ENCODE data around the gene RTEL1.
"Not testable (repeated sequence)": the region's sequence is repeated elsewhere in the genome, so short reads cannot be mapped to it uniquely, and the experiment has no call there.

Gene RTEL1

DNA sequence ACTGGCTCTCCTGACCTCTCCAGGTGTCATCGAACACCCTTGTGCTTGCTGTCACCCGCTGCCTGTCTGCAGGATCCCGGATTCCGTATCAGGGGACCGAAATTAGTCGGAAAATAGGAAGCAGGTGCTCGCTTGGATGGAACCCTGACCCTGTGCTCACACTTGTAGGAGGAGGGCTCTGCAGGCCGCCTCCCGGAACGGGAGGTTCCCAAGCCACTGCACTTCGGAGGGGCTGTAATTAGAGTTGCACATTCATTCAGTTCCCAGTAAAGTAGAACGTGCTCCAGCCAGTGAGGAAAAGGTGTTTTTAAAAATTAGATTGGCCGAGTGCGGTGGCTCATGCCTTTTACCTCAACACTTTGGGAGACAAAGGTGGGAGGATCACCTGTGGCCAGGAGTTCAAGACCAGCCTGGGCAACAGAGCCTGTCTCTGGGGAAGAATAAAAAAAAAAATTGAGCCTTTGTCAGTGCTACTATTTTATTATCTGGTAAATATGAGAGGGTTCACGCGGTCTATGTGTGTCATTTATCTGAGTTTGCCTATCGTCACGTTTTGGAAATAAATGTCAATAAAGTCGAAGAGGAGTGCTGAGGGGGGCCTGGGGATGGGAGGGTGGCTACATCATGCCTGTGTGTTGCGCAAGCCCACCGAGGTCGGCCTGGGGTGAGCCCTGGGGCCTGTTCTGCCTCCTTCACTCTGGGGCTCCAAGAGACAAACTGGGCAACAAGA lies 29.7 kb upstream of the RTEL1 start:
- peak; percentile 52 to 59 for DNase-seq (ENCODE audit: low read depth in 2 of 2)

DNA sequence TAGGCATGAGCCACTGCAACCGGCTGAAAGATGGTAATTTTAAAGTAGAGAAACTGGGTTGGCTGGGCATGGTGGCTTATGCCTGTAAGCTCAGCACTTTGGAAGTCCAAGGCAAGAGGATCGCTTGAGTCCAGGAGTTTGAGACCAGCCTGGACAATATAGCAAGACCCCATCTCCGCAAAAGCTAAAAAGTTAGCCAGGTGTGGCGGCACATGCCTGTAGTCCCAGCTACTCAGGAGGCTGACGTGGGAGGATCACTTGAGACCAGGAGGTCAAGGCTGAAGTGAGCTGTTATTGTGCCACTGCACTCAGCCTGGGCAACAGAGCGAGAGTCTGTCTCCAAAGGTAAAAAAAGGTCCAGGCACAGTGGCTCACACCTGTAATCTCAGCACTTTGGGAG lies 27.2 kb upstream of the RTEL1 start:
- not testable (repeated sequence) for DNase-seq (ENCODE audit: low read depth in 2 of 2)

DNA sequence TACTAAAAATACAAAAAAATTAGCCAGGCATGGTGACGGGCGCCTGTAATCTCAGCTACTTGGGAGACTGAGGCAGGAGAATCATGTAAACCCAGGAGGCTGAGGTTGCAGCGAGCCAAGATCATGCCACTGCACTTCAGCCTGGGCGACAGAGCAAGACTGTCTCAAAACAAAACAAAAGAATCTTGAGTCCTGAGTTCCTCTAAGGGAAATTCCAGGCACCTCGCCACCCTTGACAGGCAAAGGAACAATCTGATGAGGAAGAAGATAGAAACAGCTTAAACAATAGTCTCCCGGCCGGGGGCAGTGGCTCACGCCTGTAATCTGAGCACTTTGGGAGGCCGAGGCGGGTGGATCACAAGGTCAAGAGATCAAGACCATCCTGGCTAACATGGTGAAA lies 26.7 kb upstream of the RTEL1 start:
- not testable (repeated sequence) for DNase-seq (ENCODE audit: low read depth in 2 of 2)

DNA sequence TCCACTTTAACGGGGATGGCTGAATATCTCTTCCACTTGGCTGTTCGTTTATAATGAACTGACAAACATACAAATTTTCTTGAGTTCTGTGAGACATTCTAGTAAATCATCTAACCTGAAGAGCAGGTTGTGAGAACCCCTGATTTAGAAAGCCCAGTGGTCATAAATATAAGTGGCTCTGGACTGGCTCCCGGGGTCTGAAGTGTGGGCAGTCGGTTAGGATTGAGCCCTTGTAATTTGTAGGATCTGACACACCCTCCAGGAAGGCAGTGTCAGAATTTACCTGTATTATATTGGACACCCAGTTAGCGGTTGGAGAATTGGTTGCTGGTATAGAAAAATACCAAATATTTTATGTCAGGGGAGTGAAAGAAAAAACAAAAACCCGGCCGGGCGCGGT lies 24.4 kb upstream of the RTEL1 start:
- no peak for DNase-seq (ENCODE audit: low read depth in 2 of 2)

DNA sequence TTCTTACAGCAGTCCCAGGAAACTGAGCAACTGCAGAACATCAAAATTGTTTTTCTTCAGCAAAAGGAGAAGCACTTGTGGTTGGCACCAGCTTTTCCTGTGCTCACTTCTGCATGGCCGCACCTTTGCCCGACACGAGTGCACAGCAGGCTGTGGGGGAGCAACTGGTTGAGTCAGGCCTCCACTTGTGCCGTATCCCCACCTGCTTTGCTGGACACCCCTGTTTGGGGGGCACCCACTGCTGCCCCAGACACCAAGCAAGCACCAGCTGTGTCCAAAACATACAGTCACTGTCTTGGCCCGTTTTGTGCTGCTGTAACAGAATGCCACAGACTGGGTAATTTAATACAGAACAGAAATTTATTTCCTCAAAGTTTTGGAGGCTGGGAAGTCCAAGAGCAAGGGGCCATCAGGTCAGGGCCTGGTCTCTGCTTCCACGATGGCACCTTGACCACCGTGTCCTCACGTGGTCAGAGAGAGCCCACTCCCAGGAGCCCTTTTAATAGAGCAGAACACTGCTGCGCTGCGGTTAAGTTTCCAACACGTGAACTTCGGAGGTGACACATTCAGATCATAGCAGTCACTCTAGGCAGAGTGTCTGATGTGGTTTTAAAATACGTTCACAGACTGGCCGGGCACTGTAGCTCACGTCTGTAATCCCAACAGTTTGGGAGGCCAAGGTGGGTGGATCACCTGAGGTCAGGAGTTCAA lies 22.5 kb upstream of the RTEL1 start:
- peak; percentile 32 to 56 for DNase-seq (ENCODE audit: low read depth in 2 of 2)

DNA sequence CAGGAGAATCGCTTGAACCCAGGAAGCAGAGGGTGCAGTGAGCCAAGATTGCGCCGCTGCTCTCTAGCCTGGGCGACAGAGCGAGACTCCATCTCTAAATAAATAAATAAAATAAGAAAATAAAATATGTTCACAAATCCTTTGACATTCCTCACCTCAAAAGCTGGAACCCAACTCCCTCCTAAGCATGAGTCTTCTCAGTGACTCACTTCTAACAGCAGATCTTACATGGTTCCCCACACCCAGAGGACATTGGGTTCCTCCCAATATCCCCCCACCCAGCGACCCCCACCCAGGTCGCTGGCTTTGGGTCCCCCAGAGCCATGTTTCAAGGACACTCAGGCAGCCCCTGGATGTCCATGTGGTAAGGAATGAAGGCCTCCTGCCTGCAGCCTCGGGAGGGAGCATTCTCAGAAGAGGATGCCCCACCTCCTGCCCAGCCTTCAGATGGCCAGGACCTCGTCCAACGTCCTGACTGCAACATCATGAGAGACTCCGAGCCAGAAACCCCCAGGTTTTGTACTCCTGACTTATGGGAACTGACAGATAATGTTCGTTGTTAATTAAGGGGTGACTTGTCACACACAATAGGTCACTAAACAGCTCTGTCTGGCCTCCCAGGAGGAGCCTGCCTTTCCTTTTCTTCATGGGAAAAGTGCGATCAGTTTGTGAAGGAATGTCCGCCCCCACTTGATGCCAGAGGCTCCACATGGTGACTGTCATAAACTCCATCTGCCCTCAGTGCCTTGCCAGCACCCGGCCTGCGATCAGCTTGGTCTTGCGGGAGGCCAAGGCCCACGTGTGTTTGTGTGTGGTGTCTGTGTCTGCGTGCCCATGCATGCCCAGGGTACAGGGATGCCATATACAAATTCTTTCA lies 21.1 kb upstream of the RTEL1 start:
- no peak for DNase-seq (ENCODE audit: low read depth in 2 of 2)

DNA sequence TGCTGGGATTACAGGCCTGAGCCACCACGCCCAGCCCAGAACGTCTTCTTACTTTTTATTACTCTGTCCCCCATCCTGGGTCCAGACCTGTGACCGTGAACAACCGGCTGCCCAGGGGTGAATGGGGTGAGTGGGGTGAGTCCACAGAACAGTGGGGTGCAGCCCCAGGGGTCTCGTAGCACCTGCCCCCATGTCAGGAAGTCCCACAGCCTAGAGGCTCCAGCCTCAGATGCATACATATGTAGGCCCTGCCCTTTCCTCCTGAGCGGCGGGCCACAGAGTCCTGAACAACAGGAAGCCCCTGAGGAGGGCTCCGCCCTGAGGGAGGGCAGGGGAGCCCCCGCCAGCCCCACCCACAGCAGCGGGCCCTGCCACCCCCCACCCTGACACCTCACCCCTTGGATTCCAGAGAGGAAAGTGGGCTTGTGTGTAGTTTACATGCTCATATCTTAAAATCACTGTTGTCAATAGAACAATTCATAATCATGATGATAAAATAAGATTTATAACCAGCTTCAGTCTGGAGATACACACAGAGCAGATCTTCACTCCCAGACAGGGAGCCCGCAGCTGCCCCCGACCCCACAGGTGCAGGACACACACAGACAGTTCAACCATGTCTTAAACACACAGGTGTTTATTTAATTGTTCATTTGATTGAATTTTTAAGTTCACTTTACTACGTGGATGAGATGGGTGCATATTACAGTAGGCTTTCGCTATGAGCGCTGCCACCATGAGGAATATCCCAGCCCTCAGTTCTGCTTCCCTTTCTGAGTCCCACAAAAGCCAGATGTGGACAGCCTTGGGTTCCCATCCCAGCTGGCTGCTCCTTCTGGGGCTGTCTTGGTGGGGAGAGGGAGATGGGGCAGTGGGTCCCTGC lies 18.8 kb upstream of the RTEL1 start:
- peak in 1 of 2 donors; percentile 45 for DNase-seq (ENCODE audit: low read depth in 2 of 2)

DNA sequence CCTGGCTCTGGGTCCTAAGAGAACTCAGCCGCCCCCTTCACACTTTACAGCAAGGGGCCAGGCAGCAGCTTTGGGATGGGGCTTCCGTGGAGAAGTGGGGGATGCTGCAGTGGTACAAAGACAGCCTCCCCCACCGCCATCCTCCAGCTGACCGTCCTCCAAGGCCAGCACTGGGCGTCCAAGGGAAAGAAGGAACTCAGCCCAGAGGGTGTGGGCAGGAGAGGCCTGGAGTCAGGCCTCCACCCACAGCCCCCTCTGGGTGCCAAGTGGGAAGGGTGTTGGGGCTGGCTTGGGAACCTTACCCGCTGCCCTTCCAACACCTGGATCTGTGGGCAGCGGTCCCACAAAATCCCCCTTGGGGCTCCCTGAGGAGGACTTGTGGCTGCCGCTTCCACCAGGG lies 18.0 kb upstream of the RTEL1 start:
- DNase-seq (ENCODE audit: low read depth in 2 of 2) = no peak

DNA sequence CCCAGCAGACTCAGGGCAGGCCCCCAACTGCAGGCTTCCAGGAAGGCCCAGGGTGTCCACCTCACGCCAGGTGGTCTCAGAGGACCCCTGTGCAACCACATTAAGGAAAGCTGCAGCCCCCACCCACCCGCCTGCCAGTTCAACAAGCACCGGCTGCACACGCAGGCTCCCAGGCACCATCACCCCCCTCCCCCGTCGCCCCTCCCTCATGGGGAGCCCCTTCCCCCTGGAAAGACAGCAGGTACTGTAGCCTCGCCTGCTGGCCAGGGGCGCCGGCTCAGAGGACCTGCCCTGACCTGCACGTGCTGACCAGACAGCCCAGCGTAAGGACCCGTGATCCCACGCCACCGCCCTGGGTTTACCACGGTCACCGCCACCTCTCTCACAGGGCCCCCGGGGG lies 17.4 kb upstream of the RTEL1 start:
- DNase-seq (ENCODE audit: low read depth in 2 of 2) = not testable (repeated sequence)

DNA sequence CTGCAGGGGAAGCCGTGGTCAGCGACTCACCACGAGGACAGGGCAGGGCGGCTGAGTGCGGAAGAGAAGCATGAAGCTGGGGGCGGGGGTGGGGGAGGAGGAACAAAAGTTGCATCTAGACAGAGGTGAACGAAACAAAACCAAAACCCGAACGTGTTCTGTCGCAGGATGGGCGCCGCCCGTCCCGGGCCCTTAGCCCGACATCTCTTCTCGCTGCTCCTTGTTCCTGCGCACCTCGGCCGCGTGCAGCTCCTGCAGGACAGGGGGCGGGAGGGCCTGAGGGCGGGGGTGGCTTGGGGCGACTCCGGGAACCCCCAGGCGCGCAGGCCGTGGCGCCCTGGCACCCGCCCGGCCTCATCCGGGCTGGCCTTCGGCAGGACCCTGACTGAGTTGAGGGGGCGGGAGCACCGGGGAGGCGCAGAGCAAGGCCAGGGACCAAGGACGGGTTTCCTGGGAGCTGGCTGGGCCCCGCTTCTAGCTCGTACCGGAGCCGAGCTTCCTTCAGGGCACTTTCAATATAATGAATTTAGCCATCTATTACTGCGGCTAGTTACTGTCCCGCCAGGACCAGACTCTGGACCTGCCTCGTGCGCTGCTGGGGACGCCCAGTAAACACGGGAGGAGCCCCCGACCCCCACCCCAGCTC lies 16.8 kb upstream of the RTEL1 start:
- peak in 1 of 2 donors; percentile 42 for DNase-seq (ENCODE audit: low read depth in 2 of 2)

DNA sequence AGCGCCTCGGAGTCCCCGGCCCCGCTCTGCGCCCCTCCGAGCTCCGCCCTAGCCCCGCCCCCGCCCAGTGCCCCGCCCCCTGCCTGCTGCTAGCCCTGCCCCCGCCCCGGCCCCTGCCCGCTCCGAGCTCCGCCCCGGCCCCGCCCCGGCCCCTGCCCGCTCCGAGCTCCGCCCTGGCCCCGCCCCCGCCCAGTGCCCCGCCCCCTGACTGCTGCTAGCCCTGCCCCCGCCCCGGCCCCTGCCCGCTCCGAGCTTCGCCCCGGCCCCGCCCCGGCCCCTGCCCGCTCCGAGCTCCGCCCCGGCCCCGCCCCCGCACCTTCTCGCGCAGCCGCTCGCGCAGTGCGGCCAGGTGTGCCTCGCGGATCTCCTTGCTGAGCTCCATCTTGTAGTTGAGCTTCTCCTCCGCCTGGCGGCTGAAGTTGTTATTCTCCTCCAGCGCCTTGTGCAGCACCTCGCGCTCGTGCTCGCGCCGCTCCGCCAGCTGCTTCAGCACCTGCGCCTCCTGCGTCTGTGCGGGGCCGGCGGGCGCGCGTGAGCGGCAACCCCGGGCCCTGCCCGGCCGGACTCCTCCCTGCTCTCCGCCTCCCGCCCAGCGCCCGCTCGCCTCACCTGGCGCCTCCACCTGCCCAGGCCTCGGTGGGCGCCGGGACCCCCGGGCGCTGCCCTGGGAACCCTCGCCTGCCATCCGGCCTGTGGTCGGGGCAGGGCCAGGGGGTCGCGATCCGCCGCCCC lies 16.2 kb upstream of the RTEL1 start:
- peak; percentile 99 to 100 for DNase-seq (ENCODE audit: low read depth in 2 of 2)

DNA sequence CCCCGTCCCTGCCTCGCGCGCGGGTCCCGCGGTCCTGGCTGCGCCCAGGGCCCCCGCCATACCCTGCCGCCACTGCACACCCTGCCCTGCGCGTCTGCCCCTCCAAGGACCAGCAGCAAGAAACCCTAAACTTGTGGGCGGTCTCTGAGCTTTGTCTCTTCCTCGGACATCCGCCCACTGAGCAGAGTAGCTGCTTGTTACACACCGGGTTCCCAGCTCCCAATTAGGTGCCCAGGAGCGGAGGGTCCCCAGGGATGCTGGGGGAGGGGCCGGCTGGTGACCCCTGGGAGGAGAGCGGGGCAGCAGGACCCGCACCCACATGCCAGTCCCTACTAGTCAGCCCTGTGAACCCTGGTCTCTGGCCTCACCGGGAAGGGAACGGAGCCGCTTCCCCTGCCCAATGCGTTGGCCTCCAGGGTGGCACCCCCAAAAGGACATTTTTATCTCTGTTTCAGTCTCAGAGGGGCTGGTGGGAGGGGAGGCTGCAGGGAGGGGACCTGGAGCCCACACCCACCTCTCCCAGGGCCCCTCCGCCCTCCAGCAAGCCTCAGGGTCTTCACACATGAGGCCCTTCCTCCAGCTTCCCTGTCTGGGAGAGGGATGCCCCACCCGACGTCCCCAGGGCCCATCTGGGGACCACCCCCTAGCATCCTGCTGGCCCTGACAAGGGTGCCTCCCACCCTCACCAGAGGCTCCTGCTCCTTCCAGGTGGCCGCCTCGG lies 15.4 kb upstream of the RTEL1 start:
- no peak for DNase-seq (ENCODE audit: low read depth in 2 of 2)

DNA sequence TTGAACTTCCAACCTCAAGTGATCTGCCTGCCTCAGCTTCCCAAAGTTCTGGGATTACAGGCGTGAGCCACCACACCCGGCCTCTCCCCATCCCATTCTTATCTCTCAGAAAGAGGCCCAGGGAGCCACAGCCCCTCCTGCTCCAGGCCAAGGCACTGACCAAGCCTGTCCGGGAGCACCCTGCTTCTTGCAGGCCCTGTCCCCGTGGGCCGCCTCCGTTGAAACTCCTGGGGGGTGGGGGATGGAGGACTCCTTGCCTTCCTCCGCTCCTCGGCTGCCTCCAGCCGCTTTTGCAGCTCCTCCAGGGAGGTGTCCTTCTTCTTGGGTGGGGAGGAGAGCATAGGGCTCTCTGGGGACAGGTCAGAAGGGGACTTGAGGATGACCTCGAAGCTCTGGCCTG lies 14.6 kb upstream of the RTEL1 start:
- DNase-seq (ENCODE audit: low read depth in 2 of 2) = no peak

DNA sequence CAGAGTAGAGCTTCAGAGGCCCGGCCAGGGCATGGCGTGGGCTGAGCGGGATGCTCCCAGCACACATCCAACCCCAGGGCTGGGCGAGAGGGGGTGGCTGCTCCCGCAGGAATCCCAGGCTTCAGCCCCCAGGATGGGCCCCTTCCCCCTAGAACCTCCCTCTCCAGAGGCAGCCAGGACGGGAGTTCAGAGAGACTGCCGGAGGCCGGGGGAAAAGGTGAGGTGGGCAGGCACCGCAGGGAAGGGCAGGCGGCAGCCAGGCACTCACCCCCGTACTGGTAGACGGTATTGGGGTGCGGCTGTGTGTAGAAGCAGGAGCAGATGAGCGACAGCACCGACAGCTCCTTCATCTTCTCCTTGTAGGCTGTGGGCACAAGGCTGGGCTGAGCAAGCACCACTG lies 14.2 kb upstream of the RTEL1 start:
- DNase-seq (ENCODE audit: low read depth in 2 of 2) = no peak

DNA sequence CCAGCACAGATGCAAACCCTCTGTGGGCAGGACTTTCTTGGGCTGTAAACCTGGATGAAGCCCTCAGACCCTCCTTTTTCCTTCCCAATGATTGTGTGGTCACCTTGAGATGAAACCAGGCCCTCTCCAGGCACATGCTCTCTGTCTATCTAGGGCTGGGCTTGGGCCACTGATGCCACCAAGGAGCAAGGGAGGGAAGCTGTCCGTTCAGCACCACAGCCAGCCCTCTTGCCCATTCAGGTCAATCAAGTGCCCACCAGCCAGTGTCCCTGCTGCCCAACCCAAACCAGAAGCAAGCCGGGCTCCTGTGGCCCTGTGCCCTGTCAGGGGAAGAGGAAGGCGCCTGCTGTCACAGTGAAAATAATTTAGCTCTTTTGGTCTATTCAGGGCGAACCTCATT lies 12.9 kb upstream of the RTEL1 start:
- no peak for DNase-seq (ENCODE audit: low read depth in 2 of 2)

DNA sequence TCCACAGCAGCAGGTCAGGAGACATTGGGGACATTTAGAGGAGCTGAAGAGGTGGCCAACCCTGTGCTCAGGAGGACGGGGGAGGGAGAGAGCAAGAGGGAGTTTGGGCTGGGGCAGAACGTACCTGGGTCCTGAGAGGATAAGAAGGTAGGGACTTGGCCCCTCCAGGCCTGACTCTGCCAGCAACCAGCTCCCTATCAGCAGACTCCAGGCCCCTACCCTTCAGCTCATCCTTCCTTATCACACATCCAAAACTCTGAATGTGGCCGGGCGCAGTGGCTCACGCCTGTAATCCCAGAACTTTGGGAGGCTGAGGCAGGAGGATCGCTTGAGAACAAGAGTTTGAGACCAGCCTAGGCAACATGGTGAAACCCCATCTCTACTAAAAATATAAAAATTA lies 9.9 kb upstream of the RTEL1 start:
- no peak for DNase-seq (ENCODE audit: low read depth in 2 of 2)

DNA sequence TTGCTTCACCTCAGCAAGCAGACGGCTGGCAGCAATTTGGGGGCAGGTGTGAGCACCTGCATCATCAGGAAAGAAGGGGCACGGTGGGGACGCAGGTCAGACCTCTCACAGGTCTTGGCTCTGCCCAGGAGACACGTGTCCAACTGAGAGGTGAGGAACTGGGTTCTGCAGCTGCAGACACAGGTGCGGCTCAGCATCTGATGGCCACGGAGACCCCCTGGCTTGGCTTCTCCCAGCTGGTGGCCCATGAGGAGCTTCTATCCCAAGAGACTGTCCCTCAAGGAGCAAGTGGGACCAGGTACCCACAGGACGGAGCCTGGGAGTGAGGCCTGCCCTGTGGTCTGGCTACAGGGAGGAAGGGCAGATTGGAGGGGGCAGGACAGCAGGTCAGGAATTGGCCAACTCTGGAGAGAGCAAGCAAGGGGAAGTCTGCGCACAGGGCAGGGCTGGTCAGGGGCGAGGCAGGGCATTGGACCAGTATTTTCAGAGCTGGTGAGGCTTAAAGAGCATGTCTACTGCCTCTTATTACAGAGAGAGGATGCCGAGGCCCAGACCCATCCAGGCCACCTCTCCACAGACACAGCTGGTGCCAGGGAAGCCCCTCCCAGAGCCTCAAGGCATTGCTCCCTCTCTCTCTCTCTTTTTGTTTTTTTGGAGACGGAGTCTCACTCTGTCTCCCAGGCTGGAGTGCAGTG lies 9.1 kb upstream of the RTEL1 start:
- no peak for DNase-seq (ENCODE audit: low read depth in 2 of 2)

DNA sequence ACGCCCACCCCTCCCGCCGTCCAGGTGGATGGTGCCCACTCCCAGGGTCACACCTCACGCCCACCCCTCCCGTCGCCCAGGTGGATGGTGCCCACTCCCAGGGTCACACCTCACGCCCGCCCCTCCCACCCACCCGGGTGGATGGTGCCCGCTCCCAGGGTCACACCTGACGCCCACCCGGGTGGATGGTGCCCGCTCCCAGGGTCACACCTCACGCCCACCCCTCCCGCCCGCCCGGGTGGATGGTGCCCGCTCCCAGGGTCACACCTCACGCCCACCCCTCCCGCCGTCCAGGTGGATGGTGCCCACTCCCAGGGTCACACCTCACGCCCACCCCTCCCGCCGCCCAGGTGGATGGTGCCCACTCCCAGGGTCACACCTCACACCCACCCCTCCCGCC lies 7.6 kb upstream of the RTEL1 start:
- not testable (repeated sequence) for DNase-seq (ENCODE audit: low read depth in 2 of 2)

DNA sequence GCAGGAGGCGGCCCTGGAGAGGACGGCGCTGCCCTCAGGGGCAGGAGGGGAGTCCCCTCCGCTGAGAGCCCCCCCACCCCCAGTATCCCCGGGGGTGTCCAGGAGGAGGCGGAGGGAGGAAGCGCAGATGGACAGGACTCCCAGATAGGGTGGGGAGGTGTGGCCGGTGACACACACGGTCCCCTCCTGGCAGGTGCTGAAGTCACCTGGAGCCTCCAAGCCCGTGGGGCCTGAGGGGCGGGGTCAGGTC lies 6.2 kb upstream of the RTEL1 start:
- no peak for DNase-seq (ENCODE audit: low read depth in 2 of 2)
